Measurements from ENCODE around the gene CKAP5.

Gene CKAP5

GRCh38 chr11:46729110-46730027 lies 116.7 kb downstream of the CKAP5 start:
- no peak overlapping the region for H3K4me3 ChIP-seq (ENCODE audit: low read length)
- no peak for TF ChIP-seq CTCF (IDR thresholded peaks at IDR 0.05; ENCODE audit: insufficient read depth, low read depth, low read length, missing control alignments)
- no peak for DNase-seq (ENCODE audit: low read depth)

GRCh38 chr11:46728659-46729040 lies 117.4 kb downstream of the CKAP5 start:
- no peak for TF ChIP-seq CTCF (IDR thresholded peaks at IDR 0.05; ENCODE audit: insufficient read depth, low read depth, low read length, missing control alignments)
- no peak for DNase-seq (ENCODE audit: low read depth)

GRCh38 chr11:46727952-46728658 lies 118.0 kb downstream of the CKAP5 start:
- H3K4me3 ChIP-seq (ENCODE audit: low read length): no peak overlapping the region
- TF ChIP-seq CTCF (IDR thresholded peaks at IDR 0.05; ENCODE audit: insufficient read depth, low read depth, low read length, missing control alignments): no peak
- no peak for DNase-seq (ENCODE audit: low read depth)

More at GRCh38 chr11:46728659-46729040, 117.4 kb downstream of the CKAP5 start:
- no peak overlapping the region for H3K4me3 ChIP-seq (ENCODE audit: low read length)

- no peak for TF ChIP-seq CTCF (IDR thresholded peaks at IDR 0.05; ENCODE audit: insufficient read depth, low read depth, low read length, missing control alignments)
- H3K4me3 ChIP-seq (ENCODE audit: low read length): no peak overlapping the region
- DNase-seq (ENCODE audit: low read depth): no peak
These were observed 119.7 kb downstream of the CKAP5 start for GRCh38 chr11:46726206-46726862.

- H3K4me3 ChIP-seq (ENCODE audit: low read length): no peak overlapping the region
- DNase-seq (ENCODE audit: low read depth): no peak
- no peak for TF ChIP-seq CTCF (IDR thresholded peaks at IDR 0.05; ENCODE audit: insufficient read depth, low read depth, low read length, missing control alignments)
These were observed 120.5 kb downstream of the CKAP5 start for GRCh38 chr11:46725338-46726205.

GRCh38 chr11:46724088-46724487 lies 122.0 kb downstream of the CKAP5 start:
- DNase-seq (ENCODE audit: low read depth): no peak
- no peak overlapping the region for H3K4me3 ChIP-seq (ENCODE audit: low read length)
- TF ChIP-seq CTCF (IDR thresholded peaks at IDR 0.05; ENCODE audit: insufficient read depth, low read depth, low read length, missing control alignments): no peak
